ES-I3 (cell line): Measurements from ENCODE around the gene ROBO1.

Experiments
- H3K36me3 ChIP-seq: 2 replicates; pipeline ENCODE4 v1.6.1; 2013; ENCODE audit warnings: mild to moderate bottlenecking, low read length, control low read depth, moderate library complexity; ENCODE audit not compliant: insufficient read depth
- H3K4me1 ChIP-seq: 2 replicates; pipeline ENCODE4 v1.6.1; 2013; ENCODE audit warnings: mild to moderate bottlenecking, control low read depth, low read length; ENCODE audit not compliant: insufficient read depth
- H3K9ac ChIP-seq: 2 replicates; pipeline ENCODE4 v1.6.1; 2013; ENCODE audit warnings: low read depth, mild to moderate bottlenecking, low read length, moderate library complexity
- H3K9me3 ChIP-seq: 2 replicates; pipeline ENCODE4 v1.6.1; 2013; ENCODE audit warnings: mild to moderate bottlenecking, low read length, moderate library complexity; ENCODE audit not compliant: control insufficient read depth, insufficient read depth

The ROBO1 gene

DNA sequence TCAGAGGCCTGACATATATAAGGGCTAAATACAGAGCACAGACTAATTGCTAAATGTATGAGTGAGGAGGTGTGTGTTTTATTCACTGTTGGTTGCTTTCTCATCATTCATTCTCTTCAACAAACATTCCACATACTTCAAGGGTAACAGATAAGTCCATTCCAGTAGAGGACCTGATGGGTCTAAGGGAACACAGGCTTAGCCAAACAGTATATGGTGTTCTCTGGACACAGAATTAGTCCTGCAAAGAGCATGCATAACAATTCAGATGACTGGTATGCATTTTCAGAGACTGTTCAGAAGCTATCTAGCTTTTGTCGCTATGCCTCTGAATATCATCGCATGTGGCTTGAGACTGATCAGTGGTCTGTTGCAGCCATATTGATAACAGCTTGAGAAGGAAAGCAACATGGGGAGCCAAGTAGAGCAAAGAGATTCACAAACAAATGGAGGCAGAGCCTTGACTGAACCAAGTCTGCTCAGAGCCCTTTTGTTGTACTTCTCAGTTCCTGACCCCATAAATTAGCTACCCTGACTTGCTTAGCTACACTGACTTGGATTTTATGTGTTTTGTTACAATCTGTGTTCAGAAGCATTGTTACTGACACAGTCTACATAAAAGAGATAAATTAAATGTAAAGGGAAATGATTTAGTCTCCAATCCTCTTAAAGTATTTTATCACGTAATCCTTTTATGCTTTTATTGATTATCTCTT, 1178.7 kb downstream of the ROBO1 start:
- Histone ChIP-seq H3K36me3 (no peaks in the 10 kb centered on the region), H3K9ac (no peak overlapping the region), H3K4me1 (peaks cover 10% of the 10 kb centered on the region), H3K9me3 (no peaks in the 10 kb centered on the region)

DNA sequence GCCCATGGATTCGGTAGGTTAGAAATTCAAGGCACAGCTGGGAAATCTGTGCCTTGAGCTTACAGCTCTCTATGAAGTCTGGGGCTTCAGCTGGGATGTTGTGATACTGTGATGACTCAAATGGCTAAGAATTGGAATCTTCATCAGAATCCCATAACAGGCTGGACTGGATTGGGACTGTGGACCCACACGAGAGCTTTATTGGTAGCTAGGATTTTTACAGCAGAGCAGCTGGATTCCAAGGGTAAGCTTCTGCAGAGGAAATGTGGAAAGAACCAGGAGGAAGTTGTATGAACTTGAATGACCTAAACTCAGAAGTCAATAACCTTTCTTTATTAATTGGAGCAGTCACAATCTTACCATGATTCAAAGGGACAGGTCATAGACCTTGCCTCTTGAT, 1187.1 kb downstream of the ROBO1 start:
- H3K4me1 ChIP-seq: peaks cover 8% of the 10 kb centered on the region; the same call in 1 of the 2 replicates
- no peaks in the 10 kb centered on the region for H3K9me3 ChIP-seq

DNA sequence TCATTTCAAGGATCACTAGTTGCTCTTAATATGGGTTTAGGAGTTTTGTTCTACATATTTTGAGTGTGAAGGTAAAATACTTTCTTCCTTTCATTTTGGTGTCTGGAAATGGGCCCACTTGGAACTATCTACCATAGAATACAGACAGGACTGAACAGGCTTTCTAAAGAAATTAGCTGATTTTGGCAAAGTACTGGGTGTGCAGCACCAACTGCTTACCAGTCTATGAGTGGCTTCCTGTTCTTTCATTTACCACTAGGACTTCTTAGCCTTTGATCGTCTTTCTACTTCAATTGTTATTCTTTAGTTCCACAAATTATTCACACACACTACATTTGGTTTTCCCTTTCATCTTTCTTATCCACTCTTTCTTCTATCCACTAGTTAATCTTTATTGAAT, 1196.3 kb downstream of the ROBO1 start:
- H3K9ac ChIP-seq: no peak overlapping the region
- H3K9me3 ChIP-seq: no peaks in the 10 kb centered on the region
- H3K4me1 ChIP-seq: peaks cover 5% of the 10 kb centered on the region; the same call in 1 of the 2 replicates
- H3K36me3 ChIP-seq: no peaks in the 10 kb centered on the region

More for the DNA sequence above, 1187.1 kb downstream of the ROBO1 start:
- Histone ChIP-seq H3K36me3 (no peaks in the 10 kb centered on the region), H3K9ac (no peak overlapping the region)

DNA sequence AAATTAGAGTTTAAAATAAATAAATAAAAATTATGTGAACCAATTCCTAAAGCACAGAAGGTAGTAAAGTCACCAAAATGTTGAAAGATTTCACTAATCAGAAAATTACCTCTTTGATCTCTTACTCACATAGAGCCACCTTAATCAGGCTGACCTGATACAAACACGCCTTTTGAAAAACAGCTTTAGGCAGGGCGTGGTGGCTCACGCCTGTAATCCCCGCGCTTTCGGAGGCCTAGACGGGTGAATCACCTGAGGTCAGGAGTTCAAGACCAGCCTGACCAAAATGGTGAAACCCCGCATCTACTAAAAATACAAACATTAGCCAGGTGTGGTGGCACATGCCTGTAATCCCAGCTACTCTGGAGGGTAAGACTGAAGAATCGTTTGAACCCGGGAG, 1197.3 kb downstream of the ROBO1 start:
- Histone ChIP-seq H3K9me3 (no peaks in the 10 kb centered on the region), H3K36me3 (no peaks in the 10 kb centered on the region), H3K4me1 (peaks cover 5% of the 10 kb centered on the region; the same call in 1 of the 2 replicates), H3K9ac (no peak overlapping the region)

DNA sequence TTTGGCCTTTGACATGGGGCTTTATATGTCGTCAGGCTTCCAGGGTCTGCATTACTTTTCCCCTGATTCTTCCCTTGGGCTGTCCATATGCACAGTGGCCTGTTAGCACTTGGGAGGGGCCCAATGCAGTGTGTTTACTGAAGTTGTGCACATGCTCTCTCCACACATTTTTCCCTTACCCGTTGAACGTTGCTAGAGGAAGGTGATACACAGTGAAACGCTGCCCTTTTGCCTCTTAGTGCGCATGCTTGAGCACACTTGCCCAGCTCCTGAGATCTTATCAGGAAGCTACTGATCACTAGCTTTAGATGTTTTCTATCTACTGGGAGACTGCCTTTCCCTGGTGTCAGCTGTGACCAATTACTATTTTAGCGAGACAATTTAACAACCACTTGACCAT, 1198.0 kb downstream of the ROBO1 start:
- H3K4me1 ChIP-seq: peaks cover 5% of the 10 kb centered on the region; the same call in 1 of the 2 replicates
- H3K9ac ChIP-seq: no peak overlapping the region
- H3K9me3 ChIP-seq: no peaks in the 10 kb centered on the region
- H3K36me3 ChIP-seq: no peaks in the 10 kb centered on the region

DNA sequence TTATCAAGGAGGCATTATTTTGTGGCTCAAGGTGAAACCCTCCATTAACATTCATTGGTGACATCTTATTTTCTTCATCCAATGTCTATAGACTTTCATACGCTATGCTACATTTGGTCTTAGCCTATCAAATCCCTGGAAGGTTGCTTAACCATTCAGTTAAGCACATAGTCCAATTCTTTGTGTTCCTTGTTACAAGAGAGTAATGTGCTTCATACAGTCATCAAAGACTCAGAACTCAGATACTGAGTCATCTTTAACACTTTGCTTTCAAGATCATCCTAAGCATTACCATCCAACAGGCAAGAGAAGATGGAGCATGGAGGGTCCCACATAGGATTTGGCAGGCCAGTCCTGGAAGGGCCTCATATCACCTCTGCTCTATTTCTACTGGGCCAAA, 1202.1 kb downstream of the ROBO1 start:
- peaks cover 5% of the 10 kb centered on the region; the same call in 1 of the 2 replicates for H3K4me1 ChIP-seq
- no peaks in the 10 kb centered on the region for H3K9me3 ChIP-seq
- no peaks in the 10 kb centered on the region for H3K36me3 ChIP-seq
- H3K9ac ChIP-seq: no peak overlapping the region

DNA sequence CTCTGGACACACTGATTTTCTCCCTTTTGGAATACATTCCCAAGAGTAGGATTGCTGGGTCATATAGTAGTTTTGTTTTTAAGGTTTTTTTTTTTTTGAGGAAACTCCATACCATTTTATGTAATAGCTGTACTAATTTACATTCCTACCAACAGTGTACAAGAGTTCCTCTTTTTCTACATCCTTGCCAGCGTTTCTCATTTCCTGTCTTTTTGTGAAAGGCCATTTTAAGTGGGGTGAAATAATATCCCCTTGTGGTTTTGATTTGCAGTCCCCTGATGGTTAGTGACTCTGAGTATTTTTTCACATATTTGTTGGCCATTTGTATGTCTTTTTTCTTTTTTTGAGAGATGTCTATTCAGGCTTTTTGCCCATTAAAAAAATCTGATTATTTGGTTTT, 1205.5 kb downstream of the ROBO1 start:
- H3K36me3 ChIP-seq: no peaks in the 10 kb centered on the region
- H3K9ac ChIP-seq: no peak overlapping the region
- no peaks in the 10 kb centered on the region for H3K4me1 ChIP-seq
- H3K9me3 ChIP-seq: no peaks in the 10 kb centered on the region; the same call in 1 of the 2 replicates
